Adrenal gland (tissue), 12 donors: ENCODE data around the gene CACNA1B. TPM values are rescaled to one million over a fixed set of nuclear protein-coding genes. Genes with fewer than 3 reads are reported as not detected.
"Not testable (repeated sequence)": the region's sequence is repeated elsewhere in the genome, so short reads cannot be mapped to it uniquely, and the experiment has no call there.

Source experiments
- DNase-seq, 7 donors: peaks; one replicate each; pipeline ENCODE4 v3.0.0-alpha.2; 2019 to 2020
- H3K27ac ChIP-seq, 5 donors: fragments of 200-600 bp; sonication (generic) in 4 of 5; 1 replicate in 3 of 5; 2 replicates in 2 of 5; pipeline versions ENCODE4 v1.5.1 to v1.8.0; 2016 to 2020; ENCODE audit warnings: mild to moderate bottlenecking in 1 of 5
- H3K27me3 ChIP-seq: fragments of 200-600 bp; 2 replicates; pipeline ENCODE4 v1.8.0; 2021
- H3K36me3 ChIP-seq, 2 donors: fragments of 200-600 bp; replicated peaks in 1 of 2; 1 replicate in 1 of 2; 2 replicates in 1 of 2; pipeline versions ENCODE4 v1.5.1 to v1.8.0; 2018 to 2022
- H3K4me1 ChIP-seq, 2 donors: fragments of 200-600 bp; replicated peaks in 1 of 2; 1 replicate in 1 of 2; 2 replicates in 1 of 2; pipeline versions ENCODE4 v1.5.1 to v1.8.0; 2018 to 2021
- H3K4me3 ChIP-seq, 4 donors: fragments of 200-600 bp; sonication (generic) in 3 of 4; one replicate each; pipeline ENCODE4 v1.5.1; 2016 to 2018
- H3K9me3 ChIP-seq, 3 donors: fragments of 200-600 bp; sonication (generic) in 1 of 3; replicated peaks in 1 of 3; 1 replicate in 2 of 3; 2 replicates in 1 of 3; pipeline versions ENCODE4 v1.5.1 to v1.8.0; 2016 to 2021
- POLR2A ChIP-seq, 2 donors: fragments of 450-650 bp; IDR thresholded peaks; one replicate each; pipeline ENCODE4 v1.6.1; 2017; ENCODE audit warnings: antibody characterized with exemption in 2 of 2, mild to moderate bottlenecking in 2 of 2, moderate library complexity in 1 of 2
- WGBS, 4 donors: extraction: QIAGEN DNeasy Blood & Tissue Kit in 2 of 4; methylation state at CpG; one replicate each; pipeline versions ENCODE4 v1.1.5 to v1.1.7; 2013 to 2017; 5-methylcytosine and 5-hydroxymethylcytosine counted together
- intact Hi-C, 2 donors: fragments of 100-400 bp; cut with DNase I; formaldehyde crosslinking; loops; one replicate each; pipeline versions ENCODE4 v1.14.1 to v1.15.0; 2022 to 2023
- polyA plus RNA-seq, 3 donors: library from polyadenylated mRNA; stranded (reverse); fragments of 200-250 nt in 2 of 3; fragments of 350-450 nt in 1 of 3; fragmentation: Illumina TruSeq in 1 of 3; extraction: RNeasy Lipid Tissue Mini Kit (QIAGEN cat#74804) in 1 of 3; gene quantifications; one replicate each; pipeline ENCODE4 v1.2.3, GENCODE V29; 2013 to 2014
- total RNA-seq, 9 donors: library from RNA; depleted of rRNA in 4 of 9; stranded (reverse); fragments of >200 nt in 4 of 9; fragments of 120-200 nt in 1 of 9; fragmentation: NEBNext Ultra II Directional in 1 of 9; extraction: Animal tissue kit (Norgen Biotek cat#: 25700) in 1 of 9; gene quantifications; one replicate each; pipeline versions ENCODE4 v1.1.0 to v1.2.4, GENCODE V29; 2013 to 2023
- TF ChIP-seq, protein P1 (sequence below), 6 experiments: fragments of 450-650 bp in 4 of 6; fragments of 200-600 bp in 2 of 6; sonication (generic) in 1 of 6; IDR thresholded peaks; 1 replicate in 5 of 6; 2 replicates in 1 of 6; pipeline versions ENCODE4 v1.5.1 to v1.8.0; 2016 to 2021; ENCODE audit warnings: antibody characterized with exemption in 6 of 6, mild to moderate bottlenecking in 2 of 6, moderate library complexity in 1 of 6
- donor health status: healthy with polysubstance abuse.
- donor health status: Bipolar disorder and iron deficiency.
- donor health status: DM: yes; HTN: yes; CAD: no.
- donor health status: DM: no; HTN: no; CAD: no.
- donor health status: DM: no; HTN: no; CAD: no.
- donor health status: DM: yes; HTN: yes; CAD: no.

CACNA1B gene
- total and polyA plus RNA-seq, 12 donors, result 0.04 to 4.9 (median 1.1) TPM; not detected in 1

DNA sequence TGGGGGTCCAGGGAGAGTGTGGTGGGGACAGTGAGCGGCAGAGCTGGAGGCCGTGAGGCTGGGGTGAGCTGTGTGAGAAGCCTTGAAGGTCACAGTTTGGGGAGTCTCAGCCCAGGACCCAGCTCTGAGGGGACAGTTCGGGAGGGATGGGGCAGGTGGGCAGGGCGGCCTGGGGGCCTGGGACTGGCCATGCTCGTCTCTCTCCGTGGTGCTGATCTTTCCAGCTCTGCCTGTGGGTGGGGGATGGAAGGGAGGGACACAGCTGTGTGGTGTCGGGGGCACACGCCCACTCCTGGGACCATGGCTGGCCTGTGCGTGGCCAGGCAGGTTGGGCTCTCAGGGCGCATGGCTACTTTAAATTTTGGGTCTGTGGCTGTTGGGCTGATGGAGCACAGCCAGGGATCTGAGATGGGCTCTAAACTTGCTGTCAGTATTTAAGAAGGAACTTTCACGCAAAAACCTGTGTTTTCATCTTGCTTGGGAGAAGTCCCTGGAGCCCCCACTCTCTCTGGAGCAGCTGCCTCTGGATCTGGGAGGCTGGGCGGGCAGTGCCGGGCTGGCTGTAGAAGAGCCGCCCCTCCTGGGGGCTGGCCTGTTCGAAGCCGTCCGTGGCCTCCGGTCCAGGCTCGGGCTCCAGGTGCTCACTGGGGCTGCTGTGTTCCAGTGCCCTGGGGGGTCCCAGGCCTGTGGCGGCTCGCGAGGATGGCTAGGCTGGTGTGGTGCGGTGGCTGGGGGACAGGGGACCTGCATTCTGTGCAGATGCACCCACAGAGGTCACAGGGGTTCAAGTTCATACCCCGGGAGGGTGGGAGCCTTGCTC lies 13.4 kb downstream of the CACNA1B start:
- H3K27ac ChIP-seq, H3K4me1 ChIP-seq, DNase-seq, H3K27me3 ChIP-seq, intact Hi-C loops, H3K36me3 ChIP-seq, H3K9me3 ChIP-seq, H3K4me3 ChIP-seq: not testable (repeated sequence)
- WGBS, 4 donors, result 37 to 66% (median 62%) methylated on average over 3 to 22 of the region's 24 CpGs

DNA sequence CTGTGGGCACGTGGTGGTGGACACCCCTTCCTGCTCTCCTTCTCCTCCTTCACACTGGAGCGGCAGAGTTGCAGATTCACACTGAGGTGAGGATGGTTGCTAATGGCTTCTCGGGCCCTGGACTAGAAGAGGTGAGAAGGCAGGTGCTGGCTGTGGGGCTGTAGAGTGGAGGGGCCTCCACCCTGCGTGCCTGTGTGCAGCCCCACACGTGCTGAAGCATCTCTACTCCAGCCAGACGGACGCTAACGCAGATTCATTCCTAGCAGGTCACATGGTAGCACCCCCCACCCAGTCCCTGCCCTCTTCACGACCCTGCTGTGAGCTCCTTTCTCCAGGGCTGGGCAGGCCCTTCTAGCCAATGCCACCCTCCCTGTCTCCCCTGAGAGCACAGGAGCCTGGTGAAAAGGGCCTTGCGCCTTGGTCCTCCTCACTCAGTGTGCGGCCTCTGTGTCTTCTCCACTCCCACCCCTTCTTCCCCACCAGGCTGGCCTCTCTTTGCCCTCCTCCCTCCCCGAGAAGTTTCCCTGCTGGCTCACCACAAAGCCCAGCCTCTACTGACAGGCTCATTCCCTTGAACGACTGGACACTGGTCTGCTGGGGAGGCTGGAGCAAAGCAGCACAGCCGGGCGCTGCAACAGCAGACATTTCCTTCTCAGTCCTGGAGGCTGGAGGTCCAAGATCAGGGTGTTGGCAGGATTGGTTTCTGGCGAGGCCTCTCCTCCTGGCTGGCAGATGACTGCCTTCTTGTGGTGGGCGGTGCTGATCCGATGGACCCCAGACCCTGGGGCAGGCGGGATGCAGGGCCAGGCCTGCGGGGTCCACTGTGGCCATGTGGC lies 14.2 kb downstream of the CACNA1B start:
- Histone ChIP-seq H3K9me3 (no peaks in the 10 kb centered on the region), H3K36me3 (no peaks in the 10 kb centered on the region), H3K27ac (no peak overlapping the region), H3K4me3 (no peak overlapping the region), H3K27me3 (no peaks in the 10 kb centered on the region), H3K4me1 (no peaks in the 10 kb centered on the region)
- TF ChIP-seq, protein P1, sequence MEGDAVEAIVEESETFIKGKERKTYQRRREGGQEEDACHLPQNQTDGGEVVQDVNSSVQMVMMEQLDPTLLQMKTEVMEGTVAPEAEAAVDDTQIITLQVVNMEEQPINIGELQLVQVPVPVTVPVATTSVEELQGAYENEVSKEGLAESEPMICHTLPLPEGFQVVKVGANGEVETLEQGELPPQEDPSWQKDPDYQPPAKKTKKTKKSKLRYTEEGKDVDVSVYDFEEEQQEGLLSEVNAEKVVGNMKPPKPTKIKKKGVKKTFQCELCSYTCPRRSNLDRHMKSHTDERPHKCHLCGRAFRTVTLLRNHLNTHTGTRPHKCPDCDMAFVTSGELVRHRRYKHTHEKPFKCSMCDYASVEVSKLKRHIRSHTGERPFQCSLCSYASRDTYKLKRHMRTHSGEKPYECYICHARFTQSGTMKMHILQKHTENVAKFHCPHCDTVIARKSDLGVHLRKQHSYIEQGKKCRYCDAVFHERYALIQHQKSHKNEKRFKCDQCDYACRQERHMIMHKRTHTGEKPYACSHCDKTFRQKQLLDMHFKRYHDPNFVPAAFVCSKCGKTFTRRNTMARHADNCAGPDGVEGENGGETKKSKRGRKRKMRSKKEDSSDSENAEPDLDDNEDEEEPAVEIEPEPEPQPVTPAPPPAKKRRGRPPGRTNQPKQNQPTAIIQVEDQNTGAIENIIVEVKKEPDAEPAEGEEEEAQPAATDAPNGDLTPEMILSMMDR (IDR thresholded peaks at IDR 0.05), result no peak
- no peak for TF ChIP-seq POLR2A (IDR thresholded peaks at IDR 0.05)
- 69 to 75% (median 72%) methylated on average over 15 to 20 of the region's 20 CpGs for WGBS, 4 donors
- DNase-seq, result no peak
- intact Hi-C loops, result no loop called here

GRCh38 chr9:137892424-137893191 lies 15.0 kb downstream of the CACNA1B start:
- TF ChIP-seq POLR2A (IDR thresholded peaks at IDR 0.05), result no peak
- TF ChIP-seq, protein P1 (IDR thresholded peaks at IDR 0.05), result no peak

GRCh38 chr9:137893670-137894069 lies 16.1 kb downstream of the CACNA1B start:
- no peak for DNase-seq
- Histone ChIP-seq H3K4me1 (no peaks in the 10 kb centered on the region), H3K4me3 (no peak overlapping the region), H3K27me3 (no peaks in the 10 kb centered on the region), H3K36me3 (no peaks in the 10 kb centered on the region), H3K9me3 (no peaks in the 10 kb centered on the region), H3K27ac (no peak overlapping the region)
- 77 to 86% (median 81%) methylated on average over 5 of the region's 5 CpGs for WGBS, 4 donors
- no peak for TF ChIP-seq POLR2A (IDR thresholded peaks at IDR 0.05)
- TF ChIP-seq, protein P1 (IDR thresholded peaks at IDR 0.05), result no peak
- intact Hi-C loops, result no loop called here

More at GRCh38 chr9:137892424-137893191, 15.0 kb downstream of the CACNA1B start:
- H3K4me3 ChIP-seq, result no peak overlapping the region
- no peak for DNase-seq
- H3K27ac ChIP-seq, result no peak overlapping the region
- H3K27me3 ChIP-seq, result no peaks in the 10 kb centered on the region
- no peaks in the 10 kb centered on the region for H3K9me3 ChIP-seq
- intact Hi-C loops, result no loop called here
- 73 to 80% (median 74%) methylated on average over 12 to 22 of the region's 22 CpGs for WGBS, 4 donors
- no peaks in the 10 kb centered on the region for H3K4me1 ChIP-seq
- no peaks in the 10 kb centered on the region for H3K36me3 ChIP-seq
